SK-N-MC (cell line): ENCODE data around the gene PGBD1.

Experiments
- EZH2 ChIP-seq: fragments of 200-600 bp; sonication (generic); IDR thresholded peaks from one replicate; pipeline ENCODE4 v1.6.1; 2017; ENCODE audit warnings: antibody characterized with exemption
- FOXP2 ChIP-seq: optimal IDR thresholded peaks from 2 replicates; pipeline ENCODE3; 2011; ENCODE audit warnings: mild to moderate bottlenecking, moderate library complexity; ENCODE audit not compliant: insufficient read depth; ENCODE audit errors: extremely low read length, control extremely low read depth
- POLR2AphosphoS5 ChIP-seq: IDR thresholded peaks from 2 replicates; pipeline ENCODE4 v1.6.1; 2012; ENCODE audit warnings: mild to moderate bottlenecking, low read depth, low read length, borderline replicate concordance

DNA sequence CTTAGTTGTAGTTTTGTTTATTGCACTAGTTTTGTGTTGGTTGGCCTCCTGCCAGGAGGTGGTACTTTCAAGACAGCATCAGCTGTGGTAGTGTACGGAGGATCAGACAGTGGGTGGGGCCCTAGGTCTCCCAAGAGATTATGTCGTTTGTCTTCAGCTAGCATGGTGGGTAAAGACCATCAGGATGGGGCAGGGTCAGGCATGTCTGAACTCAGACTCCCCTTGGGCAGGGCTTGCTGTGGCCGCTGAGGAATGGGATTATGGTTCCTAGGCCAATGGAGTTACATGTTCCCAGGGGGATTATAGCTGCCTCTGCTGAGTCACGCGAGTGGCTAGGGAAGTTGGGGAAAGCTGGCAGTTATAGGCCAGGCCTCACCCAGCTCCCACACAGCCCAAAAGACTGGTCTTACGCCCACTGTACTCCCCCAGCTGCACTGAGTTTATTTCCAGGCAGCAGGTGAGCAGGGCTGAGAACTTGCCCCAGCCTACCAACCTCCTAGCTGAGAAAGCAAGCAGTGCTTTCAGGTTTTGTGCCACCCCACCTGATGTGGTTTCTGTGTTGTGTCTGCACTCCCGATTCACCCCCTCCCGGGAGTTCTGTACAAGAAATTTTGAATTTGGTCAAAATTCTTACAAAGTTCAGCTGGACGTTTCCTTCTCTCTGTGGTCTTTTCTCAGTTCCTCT is 29.9 kb downstream of the PGBD1 start:
- TF ChIP-seq POLR2AphosphoS5 (no peak), EZH2 (no peak), FOXP2 (no peak)
